ENCODE measurements around the gene CREB5. TPM values are rescaled to one million over a fixed set of nuclear protein-coding genes. Genes with fewer than 3 reads are reported as not detected.

The CREB5 gene
- total RNA-seq, 2 experiments from 2014 or later, result 0.19 to 0.22 TPM

GRCh38 chr7:28837216-28837615, 424.9 kb downstream of the CREB5 start:
- DNase-seq (no peak), ATAC-seq (ENCODE audit: poor library complexity) (no peak)
- no peaks in the 10 kb centered on the region for H3K4me1 ChIP-seq (ENCODE audit: insufficient read depth, low read length)
- ChIA-PET POLR2A (no interaction called here), CTCF (no interaction called here)
- H3K36me3 ChIP-seq (ENCODE audit: insufficient read depth, low read length), result no peaks in the 10 kb centered on the region
- no peak overlapping the region for H3K27ac Mint-ChIP-seq
- peaks cover 2 to 3% of the 10 kb centered on the region in 2 experiments for H3K27me3 ChIP-seq (ENCODE audit: control insufficient read depth in 1 of 2, insufficient read depth in 2 of 2, low read length in 2 of 2)
- H3K9me3 ChIP-seq (ENCODE audit: control insufficient read depth in 1 of 2, insufficient read depth in 1 of 2, low read length in 2 of 2), result no peaks in the 10 kb centered on the region
- no peaks in the 10 kb centered on the region for H3K36me3 Mint-ChIP-seq (ENCODE audit: low read depth)
- intact Hi-C loops (cut with DNase I, micrococcal nuclease), result no loop called here
- no peak overlapping the region for H3K4me3 ChIP-seq (ENCODE audit: low read length)
- no peak overlapping the region for H3K4me3 Mint-ChIP-seq
- TF ChIP-seq CTCF (IDR thresholded peaks at IDR 0.05), result no peak
- no peaks in the 10 kb centered on the region for H3K4me1 Mint-ChIP-seq (ENCODE audit: low read depth)
- H3K27ac ChIP-seq (ENCODE audit: low read depth in 1 of 2, low read length in 2 of 2), result no peak overlapping the region
- H3K27me3 Mint-ChIP-seq, result peaks cover 19% of the 10 kb centered on the region
- no peaks in the 10 kb centered on the region for H3K9me3 Mint-ChIP-seq

GRCh38 chr7:28840592-28840995, 428.3 kb downstream of the CREB5 start:
- ChIA-PET POLR2A (no interaction called here), CTCF (no interaction called here)
- TF ChIP-seq CTCF (IDR thresholded peaks at IDR 0.05), result no peak
- DNase-seq, result no peak
- Mint-ChIP-seq H3K27me3 (peaks cover 35% of the 10 kb centered on the region), H3K36me3 (ENCODE audit: low read depth) (no peaks in the 10 kb centered on the region), H3K27ac (no peak overlapping the region), H3K4me1 (ENCODE audit: low read depth) (no peaks in the 10 kb centered on the region), H3K4me3 (no peak overlapping the region), H3K9me3 (no peaks in the 10 kb centered on the region)
- H3K27ac ChIP-seq (ENCODE audit: low read depth in 1 of 2, low read length in 2 of 2), result no peak overlapping the region
- no peaks in the 10 kb centered on the region for H3K36me3 ChIP-seq (ENCODE audit: insufficient read depth, low read length)
- no peaks in the 10 kb centered on the region for H3K4me1 ChIP-seq (ENCODE audit: insufficient read depth, low read length)
- H3K27me3 ChIP-seq (ENCODE audit: control insufficient read depth in 1 of 2, insufficient read depth in 2 of 2, low read length in 2 of 2), result peaks cover 2 to 3% of the 10 kb centered on the region in 2 experiments
- no peaks in the 10 kb centered on the region for H3K9me3 ChIP-seq (ENCODE audit: control insufficient read depth in 1 of 2, insufficient read depth in 1 of 2, low read length in 2 of 2)
- no peak overlapping the region for H3K4me3 ChIP-seq (ENCODE audit: low read length)
- no peak for ATAC-seq (ENCODE audit: poor library complexity)
- intact Hi-C loops (cut with DNase I, micrococcal nuclease), result no loop called here

- no peak for DNase-seq
- H3K4me3 Mint-ChIP-seq, result no peak overlapping the region
- Histone ChIP-seq H3K36me3 (ENCODE audit: insufficient read depth, low read length) (no peaks in the 10 kb centered on the region), H3K27me3 (ENCODE audit: control insufficient read depth in 1 of 2, insufficient read depth in 2 of 2, low read length in 2 of 2) (peaks cover 2 to 3% of the 10 kb centered on the region in 2 experiments), H3K4me1 (ENCODE audit: insufficient read depth, low read length) (no peaks in the 10 kb centered on the region), H3K9me3 (ENCODE audit: control insufficient read depth in 1 of 2, insufficient read depth in 1 of 2, low read length in 2 of 2) (no peaks in the 10 kb centered on the region), H3K27ac (ENCODE audit: low read depth in 1 of 2, low read length in 2 of 2) (no peak overlapping the region), H3K4me3 (ENCODE audit: low read length) (no peak overlapping the region)
- no peak for ATAC-seq (ENCODE audit: poor library complexity)
- no peak overlapping the region for H3K27ac Mint-ChIP-seq
- CTCF ChIA-PET, result no interaction called here
- intact Hi-C loops (cut with DNase I, micrococcal nuclease), result no loop called here
- no peak for TF ChIP-seq CTCF (IDR thresholded peaks at IDR 0.05)
- H3K27me3 Mint-ChIP-seq, result peaks cover 40% of the 10 kb centered on the region
- no peaks in the 10 kb centered on the region for H3K36me3 Mint-ChIP-seq (ENCODE audit: low read depth)
- POLR2A ChIA-PET, result no interaction called here
- H3K9me3 Mint-ChIP-seq, result no peaks in the 10 kb centered on the region
- no peaks in the 10 kb centered on the region for H3K4me1 Mint-ChIP-seq (ENCODE audit: low read depth)
These were observed 429.4 kb downstream of the CREB5 start for GRCh38 chr7:28841766-28842165.
